Sigmoid colon (tissue), 3 donors: Measurements from ENCODE around the gene RTF1.

ENCODE experiments used
- CTCF ChIP-seq, 4 experiments: fragments of 450-650 bp in 3 of 4; fragments of 200-600 bp in 1 of 4; IDR thresholded peaks; one replicate each; pipeline ENCODE4 v1.5.1; 2016 to 2019; ENCODE audit warnings: antibody characterized with exemption in 4 of 4, mild to moderate bottlenecking in 3 of 4, moderate library complexity in 2 of 4
- POLR2A ChIP-seq, 2 donors: fragments of 450-650 bp; IDR thresholded peaks; one replicate each; pipeline ENCODE4 v1.6.1; 2016; ENCODE audit warnings: antibody characterized with exemption in 2 of 2, mild to moderate bottlenecking in 2 of 2, moderate library complexity in 2 of 2

DNA sequence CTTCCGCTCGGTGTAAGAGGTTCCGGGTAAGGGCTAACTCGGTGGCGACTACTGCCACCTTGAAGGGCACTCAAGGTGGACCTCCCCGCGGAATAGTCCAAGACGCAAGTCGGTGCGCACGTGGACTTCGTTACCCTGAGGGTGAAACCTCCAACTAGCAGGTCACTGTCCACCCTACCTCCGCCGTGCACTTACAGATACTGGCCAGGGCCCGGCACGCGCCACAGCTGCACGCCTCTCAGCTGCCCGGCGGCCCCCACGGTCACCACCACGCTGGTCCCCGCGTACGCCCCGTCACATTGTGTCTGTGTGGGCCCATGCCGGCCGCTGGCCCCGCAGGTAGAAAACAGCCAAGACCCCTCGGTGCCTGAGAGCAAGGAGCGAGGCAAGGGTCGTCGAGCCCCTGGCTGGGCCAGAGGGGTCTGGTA, 95.6 kb downstream of the RTF1 start:
- TF ChIP-seq CTCF (IDR thresholded peaks at IDR 0.05) (no peak), POLR2A (IDR thresholded peaks at IDR 0.05) (no peak)
